ENCODE measurements around the gene FIG4.

FIG4 gene

DNA sequence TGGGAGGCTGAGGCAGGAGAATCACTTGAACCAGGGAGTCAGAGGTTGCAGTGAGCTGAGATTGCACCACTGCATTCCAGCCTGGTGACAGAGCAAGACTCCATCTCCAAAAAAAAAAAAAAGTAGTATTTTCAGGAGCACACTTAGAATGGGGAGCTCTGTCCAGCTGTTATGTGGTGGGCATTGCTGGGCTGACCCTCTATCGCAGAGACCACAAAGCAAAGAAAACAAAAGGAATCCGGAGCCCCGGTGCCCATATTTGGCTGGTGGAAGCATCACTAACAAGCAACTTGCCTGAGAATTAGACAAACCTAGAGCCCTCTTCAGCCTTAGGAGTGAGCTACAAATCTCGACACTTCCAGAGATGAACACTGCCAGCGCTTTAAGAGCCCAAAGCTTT is 149.7 kb downstream of the FIG4 start:
- no peaks in the 10 kb centered on the region for H3K36me3 ChIP-seq
- H3K27me3 ChIP-seq: no peaks in the 10 kb centered on the region
- intact Hi-C loops (cut with DNase I; ENCODE audit: low total_unique reads): no loop called here
- H3K4me3 ChIP-seq: no peak overlapping the region
- H3K4me1 ChIP-seq: no peaks in the 10 kb centered on the region
- TF ChIP-seq, protein P1, sequence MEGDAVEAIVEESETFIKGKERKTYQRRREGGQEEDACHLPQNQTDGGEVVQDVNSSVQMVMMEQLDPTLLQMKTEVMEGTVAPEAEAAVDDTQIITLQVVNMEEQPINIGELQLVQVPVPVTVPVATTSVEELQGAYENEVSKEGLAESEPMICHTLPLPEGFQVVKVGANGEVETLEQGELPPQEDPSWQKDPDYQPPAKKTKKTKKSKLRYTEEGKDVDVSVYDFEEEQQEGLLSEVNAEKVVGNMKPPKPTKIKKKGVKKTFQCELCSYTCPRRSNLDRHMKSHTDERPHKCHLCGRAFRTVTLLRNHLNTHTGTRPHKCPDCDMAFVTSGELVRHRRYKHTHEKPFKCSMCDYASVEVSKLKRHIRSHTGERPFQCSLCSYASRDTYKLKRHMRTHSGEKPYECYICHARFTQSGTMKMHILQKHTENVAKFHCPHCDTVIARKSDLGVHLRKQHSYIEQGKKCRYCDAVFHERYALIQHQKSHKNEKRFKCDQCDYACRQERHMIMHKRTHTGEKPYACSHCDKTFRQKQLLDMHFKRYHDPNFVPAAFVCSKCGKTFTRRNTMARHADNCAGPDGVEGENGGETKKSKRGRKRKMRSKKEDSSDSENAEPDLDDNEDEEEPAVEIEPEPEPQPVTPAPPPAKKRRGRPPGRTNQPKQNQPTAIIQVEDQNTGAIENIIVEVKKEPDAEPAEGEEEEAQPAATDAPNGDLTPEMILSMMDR (IDR thresholded peaks at IDR 0.05): no peak
- H3K9me3 ChIP-seq: no peaks in the 10 kb centered on the region
- no peak overlapping the region for H3K27ac ChIP-seq
- no peak for DNase-seq

DNA sequence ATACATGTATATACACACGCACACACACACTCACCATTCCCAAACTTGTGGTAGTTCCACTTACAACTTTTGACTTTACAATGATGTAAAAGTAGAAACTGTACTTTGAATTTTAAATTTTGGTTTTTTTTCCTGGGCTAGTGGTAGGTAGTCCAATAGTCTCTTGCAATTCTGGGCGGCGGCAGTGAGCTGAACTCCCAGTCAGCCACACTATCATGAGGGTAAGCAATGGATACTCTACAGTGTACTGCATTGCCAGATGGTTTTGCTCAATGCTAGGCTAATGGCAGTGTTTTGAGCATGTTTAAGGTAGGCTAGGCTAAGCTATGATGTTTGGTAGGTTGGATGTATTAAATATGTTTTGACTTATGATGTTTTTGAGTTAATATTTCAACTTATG is 150.8 kb downstream of the FIG4 start:
- H3K36me3 ChIP-seq: no peaks in the 10 kb centered on the region
- H3K4me1 ChIP-seq: no peaks in the 10 kb centered on the region
- TF ChIP-seq, protein P1 (IDR thresholded peaks at IDR 0.05): no peak
- H3K27ac ChIP-seq: no peak overlapping the region
- H3K9me3 ChIP-seq: no peaks in the 10 kb centered on the region
- H3K27me3 ChIP-seq: no peaks in the 10 kb centered on the region
- DNase-seq: no peak
- no peak overlapping the region for H3K4me3 ChIP-seq
- intact Hi-C loops (cut with DNase I; ENCODE audit: low total_unique reads): no loop called here

DNA sequence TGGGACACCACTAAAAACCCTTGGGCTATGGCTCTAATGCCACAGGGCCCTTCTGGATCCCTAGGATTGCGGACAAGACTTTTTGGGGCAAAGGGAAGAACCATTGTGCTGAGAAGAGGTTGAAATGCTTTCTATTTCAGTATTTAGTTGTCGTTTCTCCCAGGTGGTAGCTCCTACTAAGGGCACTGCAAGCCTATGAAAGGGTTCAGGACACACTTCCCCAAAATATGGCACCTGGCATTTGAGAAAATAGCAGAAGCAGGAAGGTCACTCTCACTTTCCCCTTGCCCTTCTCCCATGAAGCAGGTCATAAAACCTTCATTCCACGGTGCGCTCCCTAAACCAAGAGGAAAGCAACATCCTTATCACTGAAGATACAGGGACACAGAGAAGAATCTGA is 161.6 kb downstream of the FIG4 start:
- H3K4me1 ChIP-seq: no peaks in the 10 kb centered on the region
- H3K27me3 ChIP-seq: no peaks in the 10 kb centered on the region
- no peak for DNase-seq
- intact Hi-C loops (cut with DNase I; ENCODE audit: low total_unique reads): no loop called here
- H3K9me3 ChIP-seq: no peaks in the 10 kb centered on the region
- H3K36me3 ChIP-seq: no peaks in the 10 kb centered on the region
- H3K27ac ChIP-seq: no peak overlapping the region
- TF ChIP-seq, protein P1 (IDR thresholded peaks at IDR 0.05): no peak
- H3K4me3 ChIP-seq: no peak overlapping the region

DNA sequence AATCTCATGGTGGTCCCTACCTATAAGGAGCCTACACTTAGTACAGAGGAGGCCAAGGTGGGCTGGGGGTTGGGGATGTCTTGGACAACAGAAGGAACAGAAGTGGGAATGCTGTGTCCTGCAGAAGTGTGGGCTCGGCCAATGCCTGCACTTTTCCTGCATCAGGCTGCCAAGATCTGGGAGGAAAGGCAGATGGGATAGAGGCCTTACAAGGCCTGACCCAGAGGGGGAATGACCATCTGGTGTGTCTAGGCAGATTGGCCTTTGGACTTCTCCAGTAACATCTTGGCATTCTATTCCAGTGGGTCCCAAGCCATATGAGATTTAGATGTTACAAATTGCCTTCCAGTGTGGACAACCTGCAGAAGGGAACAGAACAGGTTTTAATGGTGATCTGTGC is 162.3 kb downstream of the FIG4 start:
- Histone ChIP-seq H3K9me3 (no peaks in the 10 kb centered on the region), H3K4me3 (no peak overlapping the region), H3K27me3 (no peaks in the 10 kb centered on the region), H3K27ac (no peak overlapping the region), H3K36me3 (no peaks in the 10 kb centered on the region), H3K4me1 (no peaks in the 10 kb centered on the region)
- DNase-seq: no peak
- intact Hi-C loops (cut with DNase I; ENCODE audit: low total_unique reads): no loop called here
- TF ChIP-seq, protein P1 (IDR thresholded peaks at IDR 0.05): no peak

DNA sequence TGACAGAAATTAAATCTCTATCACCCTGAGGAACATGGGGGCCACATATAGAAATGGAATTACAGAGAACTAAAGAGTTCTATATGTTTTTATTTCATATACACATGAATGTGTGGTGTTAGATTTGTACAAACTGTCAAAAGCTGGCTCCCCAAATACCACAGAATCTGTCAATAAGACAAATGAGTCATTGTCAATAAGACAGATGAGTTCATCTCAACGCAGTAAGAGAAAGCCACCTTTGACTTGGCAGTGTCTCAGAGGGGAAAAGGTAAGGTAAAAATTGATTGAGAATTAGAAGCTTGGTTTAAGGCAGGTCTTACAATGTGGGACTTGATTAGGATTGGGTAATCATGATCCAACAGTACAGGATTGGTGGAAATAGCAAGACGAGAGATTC is 162.9 kb downstream of the FIG4 start:
- Histone ChIP-seq H3K4me1 (no peaks in the 10 kb centered on the region), H3K4me3 (no peak overlapping the region), H3K36me3 (no peaks in the 10 kb centered on the region), H3K27ac (no peak overlapping the region), H3K27me3 (no peaks in the 10 kb centered on the region), H3K9me3 (no peaks in the 10 kb centered on the region)
- intact Hi-C loops (cut with DNase I; ENCODE audit: low total_unique reads): no loop called here
- no peak for DNase-seq
- TF ChIP-seq, protein P1 (IDR thresholded peaks at IDR 0.05): no peak
